Endometrial microvascular endothelial cells (primary cell): Measurements from ENCODE around the gene LRRC4C. TPM values are rescaled to one million over a fixed set of nuclear protein-coding genes. Genes with fewer than 3 reads are reported as not detected.
"Not testable (repeated sequence)": the region's sequence is repeated elsewhere in the genome, so short reads cannot be mapped to it uniquely, and the experiment has no call there.

Source experiments
- in situ Hi-C: cut with HindIII; loops from 2 replicates; pipeline ENCODE4 v1.10.0; 2017; ENCODE audit warnings: low sequenced_read_pairs, low pct_unique_long_range_greater_than_20kb; ENCODE audit errors: inconsistent ontology term
- total RNA-seq: library from RNA; depleted of rRNA; stranded (reverse); fragments of >200 nt; gene quantifications from one replicate; pipeline ENCODE4 v1.2.3, GENCODE V29; 2015; ENCODE audit errors: inconsistent ontology term

Gene LRRC4C
- total RNA-seq, 1 donor from 2014 or later = not detected

DNA sequence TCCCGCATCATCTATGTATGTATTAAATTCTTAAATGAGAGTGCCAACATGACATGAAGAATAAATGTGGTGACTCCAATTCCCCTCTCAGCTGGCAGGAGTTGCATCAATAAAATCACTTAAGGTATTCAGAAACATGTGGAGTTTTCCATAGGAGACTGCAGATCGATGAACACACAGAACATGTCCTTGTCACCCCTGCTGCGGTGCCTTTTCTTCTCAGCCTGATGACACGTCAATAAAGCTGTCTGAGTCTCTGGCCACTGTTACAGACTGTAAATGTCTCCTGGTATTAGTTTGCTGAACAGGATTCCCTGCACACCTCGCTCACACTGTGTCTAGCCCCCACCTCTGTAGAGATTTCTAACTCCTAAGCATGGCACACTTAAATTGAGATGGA, 460.5 kb downstream of the LRRC4C start:
- in situ Hi-C loops = no loop called here

DNA sequence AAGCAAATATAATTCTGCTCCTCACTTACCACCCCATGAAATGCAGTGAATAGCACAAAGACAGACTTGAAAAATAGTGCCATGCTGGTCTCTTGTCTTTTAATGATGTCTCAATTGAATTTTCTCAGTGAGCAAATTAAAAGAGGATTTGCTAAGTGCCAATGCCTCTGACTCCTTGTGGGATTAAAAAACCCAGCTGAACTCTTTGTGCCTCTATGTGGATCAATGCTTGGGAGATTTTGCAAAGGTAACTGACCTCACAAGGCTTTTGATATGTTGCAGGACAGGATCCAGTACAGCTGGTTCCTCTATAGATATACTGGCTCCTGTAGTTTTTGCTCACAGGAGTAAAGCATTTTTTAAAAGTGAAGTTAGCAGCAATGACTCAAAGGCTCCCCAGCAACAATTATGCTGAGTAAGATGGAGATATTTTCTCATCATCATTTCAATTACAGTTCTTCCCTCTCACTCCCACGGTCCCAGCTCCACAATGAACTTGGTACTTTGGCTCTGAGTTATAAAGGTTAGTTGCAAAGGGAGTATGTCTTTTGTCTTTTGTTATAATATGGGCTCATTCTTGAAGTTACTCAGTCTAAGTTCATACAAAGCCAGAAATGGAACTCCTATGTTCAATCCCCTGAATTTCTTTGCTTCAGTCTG, 471.5 kb downstream of the LRRC4C start:
- in situ Hi-C loops = no loop called here

DNA sequence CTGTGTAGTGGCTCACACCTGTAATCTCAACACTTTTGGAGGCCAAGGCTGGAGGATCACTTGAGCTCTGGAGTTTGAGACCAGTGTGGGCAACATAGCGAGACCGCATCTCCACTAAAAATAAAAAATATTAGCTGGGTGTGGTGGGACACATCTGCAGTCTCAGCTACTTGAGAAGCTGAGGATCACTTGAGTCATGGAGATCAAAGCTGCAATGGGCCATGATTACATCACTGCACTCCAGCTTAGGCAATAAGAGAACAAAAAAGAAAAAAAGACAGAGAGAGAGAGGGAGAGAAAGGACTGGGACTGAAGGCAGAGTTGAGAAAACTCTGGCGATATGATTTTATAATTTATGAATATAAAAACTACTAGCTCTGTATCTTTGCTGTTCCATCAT, 473.1 kb downstream of the LRRC4C start:
- in situ Hi-C loops = no loop called here

DNA sequence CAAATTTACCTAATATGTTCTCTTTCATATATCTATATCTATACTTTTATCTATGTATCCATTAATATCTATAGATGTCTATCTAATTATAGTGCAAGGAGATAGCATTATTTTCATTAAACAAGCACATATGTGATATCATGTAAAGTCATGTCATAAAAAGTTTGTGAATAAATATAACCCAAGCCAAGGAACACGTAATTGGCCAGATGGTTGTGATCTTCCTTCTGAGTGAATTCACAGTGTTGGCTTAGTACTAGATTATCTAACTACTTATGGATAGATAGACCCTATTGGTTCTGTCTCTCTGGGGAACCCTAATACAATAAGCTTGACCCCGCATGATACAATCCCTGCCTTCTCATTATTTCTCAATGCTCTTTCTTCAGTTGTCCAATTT, 484.4 kb downstream of the LRRC4C start:
- in situ Hi-C loops = no loop called here

DNA sequence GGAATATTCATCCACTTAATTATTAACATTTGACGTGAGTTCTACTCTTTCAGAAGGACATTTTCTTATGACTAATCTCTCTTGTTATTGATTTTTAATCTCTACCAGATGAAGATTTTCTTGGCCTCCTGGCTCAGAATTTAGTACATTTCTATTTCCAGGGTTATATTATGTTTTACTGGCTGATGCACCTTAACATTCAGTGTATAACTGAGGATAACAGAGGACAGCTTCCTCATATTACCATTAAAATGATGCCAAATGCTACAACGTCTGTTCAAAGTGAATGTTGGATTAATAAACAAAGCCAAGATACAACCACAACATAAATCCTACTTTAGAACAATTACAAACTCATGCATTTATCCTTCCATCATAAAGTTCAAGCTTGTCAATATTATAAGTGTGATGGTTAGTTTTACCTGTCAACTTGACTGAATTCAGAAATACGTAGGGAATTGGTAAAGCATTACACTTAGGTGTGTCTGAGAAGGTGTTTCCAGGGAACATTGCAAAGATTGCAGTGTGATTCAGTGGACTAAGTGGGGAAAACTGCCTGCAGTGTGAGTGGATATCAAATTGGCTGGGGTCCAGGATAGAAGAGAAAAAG, 485.2 kb downstream of the LRRC4C start:
- in situ Hi-C loops = no loop called here

DNA sequence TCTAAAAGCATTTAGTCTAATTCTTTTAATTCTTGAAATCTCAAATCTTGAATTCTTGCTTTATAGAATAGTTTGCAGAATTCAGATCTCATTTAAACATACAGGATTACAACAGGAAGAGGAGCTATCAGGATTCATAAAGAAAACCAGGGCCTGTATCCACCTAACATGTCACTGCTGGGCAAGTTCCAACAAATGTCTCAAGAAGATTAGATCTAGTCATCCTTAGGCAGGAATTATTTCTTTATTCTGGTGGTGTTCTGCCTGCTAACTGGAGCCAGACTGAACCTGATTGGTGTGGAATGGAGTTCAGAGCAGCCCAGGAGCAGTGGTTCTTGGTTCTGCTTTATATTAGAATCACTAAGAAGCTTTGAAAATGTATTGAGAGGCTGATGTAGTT, 500.7 kb downstream of the LRRC4C start:
- in situ Hi-C loops = no loop called here

DNA sequence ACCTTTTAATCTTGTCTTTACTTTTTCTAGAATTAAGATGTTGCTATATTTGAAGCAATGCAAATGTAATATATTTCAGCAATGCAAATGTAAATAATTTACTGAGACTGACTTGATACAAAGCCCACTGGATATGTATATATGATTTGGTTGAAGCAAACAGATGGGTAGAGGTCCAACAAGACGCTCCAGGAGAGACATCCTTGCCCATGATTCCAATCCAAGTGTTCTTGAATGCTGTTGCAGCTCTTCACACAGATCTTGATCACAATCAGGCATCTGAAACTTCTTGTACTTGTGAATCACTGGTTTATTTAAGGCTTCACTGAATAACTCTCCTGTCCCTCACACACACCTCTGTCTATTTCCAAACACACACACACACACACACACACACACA, 507.0 kb downstream of the LRRC4C start:
- in situ Hi-C loops = no loop called here

DNA sequence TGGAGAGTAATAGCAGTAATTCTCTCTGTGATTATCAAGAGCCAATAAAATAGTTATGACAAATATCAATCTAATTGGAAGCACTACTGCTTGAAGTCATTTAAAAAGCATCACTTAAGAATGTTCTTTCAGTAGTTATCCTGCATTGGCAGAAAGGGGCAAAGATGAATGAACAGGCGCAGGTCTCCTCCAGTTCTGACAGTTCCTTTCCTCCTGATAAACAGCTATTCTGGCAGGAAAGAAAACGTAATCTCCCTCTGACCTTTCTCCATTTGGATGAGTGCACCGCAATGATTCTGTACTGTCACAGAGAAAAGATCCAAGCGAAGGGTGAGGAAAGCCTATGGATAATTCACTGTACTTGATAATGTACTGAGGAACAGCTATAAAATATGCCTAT, 521.5 kb downstream of the LRRC4C start:
- in situ Hi-C loops = no loop called here

DNA sequence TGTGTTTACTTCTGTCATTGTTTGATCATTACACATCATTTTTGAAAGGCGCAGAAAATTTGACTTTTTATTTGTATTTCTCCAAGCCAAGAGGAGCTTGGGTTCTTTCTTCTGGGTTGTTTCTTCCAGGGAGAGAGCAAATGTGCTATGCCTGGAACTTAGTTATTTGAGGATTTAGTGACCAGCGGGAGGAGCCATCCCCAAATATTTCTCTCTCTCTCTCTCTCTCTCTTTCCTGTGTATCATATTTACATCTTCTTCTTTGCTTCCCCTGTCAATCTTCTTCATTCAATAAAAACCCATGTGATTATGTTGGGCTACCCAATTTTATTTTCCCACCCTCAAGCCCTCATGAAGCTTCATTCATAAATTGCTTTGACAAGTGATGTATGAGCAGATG, 534.5 kb downstream of the LRRC4C start:
- in situ Hi-C loops = no loop called here

DNA sequence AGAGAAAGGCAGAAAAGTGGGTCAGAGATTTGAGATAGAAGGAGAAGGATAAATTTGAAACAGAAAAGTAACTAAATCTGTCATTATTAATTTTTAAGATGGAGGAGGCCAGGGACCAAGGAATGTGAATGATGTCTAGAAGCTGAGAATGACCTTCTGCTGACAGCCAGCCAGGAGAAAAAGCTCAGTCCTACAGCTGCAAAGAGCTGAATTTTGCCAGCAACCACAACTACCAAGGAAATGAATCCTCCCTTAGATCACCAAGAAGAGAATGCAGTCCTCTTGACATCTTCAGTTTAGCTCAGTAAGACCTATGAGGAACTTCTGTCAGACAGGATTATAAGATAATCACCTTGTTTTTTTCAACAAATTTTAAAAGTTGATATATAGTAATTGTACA, 538.2 kb downstream of the LRRC4C start:
- in situ Hi-C loops = no loop called here

DNA sequence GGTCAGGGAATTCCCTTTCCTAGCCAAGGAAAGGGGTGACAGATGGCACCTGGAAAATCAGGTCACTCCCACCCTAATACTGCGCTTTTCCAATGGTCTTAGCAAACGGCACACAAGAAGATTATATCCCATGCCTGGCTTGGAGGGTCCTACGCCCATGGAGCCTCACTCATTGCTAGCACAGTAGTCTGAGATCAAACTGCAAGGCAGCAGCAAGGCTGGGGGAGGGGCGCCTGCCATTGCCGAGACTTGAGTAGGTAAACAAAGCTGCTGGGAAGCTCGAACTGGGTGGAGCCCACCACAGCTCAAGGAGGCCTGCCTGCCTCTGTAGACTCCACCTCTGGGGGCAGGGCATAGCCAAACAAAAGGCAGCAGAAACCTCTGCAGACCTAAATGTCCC, 548.7 kb downstream of the LRRC4C start:
- in situ Hi-C loops = not testable (repeated sequence)

DNA sequence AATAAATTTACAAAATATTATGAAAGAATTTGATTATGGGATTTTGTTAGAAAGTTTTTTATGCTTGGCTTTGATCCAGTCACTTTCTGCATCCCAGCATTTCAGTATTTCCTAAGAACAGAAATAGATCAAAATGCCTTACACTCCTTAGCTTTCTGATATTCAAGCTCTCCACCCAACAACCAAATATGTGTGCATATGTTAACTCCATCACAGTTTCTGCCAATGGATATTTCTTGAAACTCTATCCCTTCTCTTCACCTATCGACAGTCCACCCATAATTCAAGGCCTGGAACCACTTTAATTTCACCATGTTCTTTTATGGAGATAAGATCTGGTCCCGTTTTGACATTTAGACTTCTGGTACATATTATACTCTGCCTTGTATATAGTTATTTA, 565.0 kb downstream of the LRRC4C start:
- in situ Hi-C loops = no loop called here

DNA sequence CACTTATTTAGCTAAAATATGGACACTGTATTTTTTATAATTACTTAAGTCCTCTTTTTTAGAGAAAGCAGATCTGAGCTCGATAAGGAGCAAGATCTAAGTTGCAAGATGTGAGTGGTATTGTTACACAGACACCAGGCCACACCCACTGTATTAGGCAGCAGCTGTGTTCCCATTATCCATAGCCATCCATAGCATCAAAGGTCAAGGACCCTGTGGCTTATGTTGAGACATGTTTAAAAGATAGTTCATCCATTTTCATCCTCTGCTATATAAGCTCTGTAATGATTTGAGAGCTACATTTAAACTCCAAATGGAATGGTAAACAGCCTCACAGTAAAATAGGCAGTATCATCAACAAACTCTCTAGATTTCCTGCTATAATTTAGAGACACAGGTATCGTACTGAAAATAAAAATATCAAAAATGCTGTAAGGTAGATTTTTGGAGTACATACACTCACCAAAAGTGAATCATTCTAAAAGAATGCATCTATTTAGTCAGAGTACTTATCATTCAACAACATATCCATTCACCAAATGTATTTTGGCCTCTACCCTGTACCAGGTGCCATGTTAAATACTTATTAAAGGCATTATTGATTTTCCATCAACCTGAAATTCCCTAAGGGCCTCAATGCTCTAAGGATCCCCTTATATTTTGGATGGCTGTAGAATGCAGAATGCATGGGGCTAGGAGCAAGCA, 574.0 kb downstream of the LRRC4C start:
- in situ Hi-C loops = no loop called here

DNA sequence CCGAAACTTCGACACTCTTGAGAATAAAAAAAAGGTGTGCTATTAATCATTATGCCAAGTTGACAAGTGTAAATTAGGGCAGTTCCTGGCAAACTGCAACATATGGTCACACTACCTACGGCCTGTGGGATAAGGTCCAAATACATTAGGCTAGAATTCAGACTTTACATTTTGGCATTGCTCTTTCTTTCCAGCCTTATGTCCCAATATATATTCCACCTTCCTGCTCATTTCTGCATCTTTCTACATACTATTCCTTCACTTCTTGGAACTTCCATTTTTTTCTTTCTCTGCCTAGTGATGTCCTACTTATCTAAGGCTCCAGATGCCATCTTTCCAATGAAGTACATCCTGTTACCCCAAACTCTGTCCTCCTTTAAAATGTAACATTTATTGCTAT, 577.2 kb downstream of the LRRC4C start:
- in situ Hi-C loops = no loop called here

DNA sequence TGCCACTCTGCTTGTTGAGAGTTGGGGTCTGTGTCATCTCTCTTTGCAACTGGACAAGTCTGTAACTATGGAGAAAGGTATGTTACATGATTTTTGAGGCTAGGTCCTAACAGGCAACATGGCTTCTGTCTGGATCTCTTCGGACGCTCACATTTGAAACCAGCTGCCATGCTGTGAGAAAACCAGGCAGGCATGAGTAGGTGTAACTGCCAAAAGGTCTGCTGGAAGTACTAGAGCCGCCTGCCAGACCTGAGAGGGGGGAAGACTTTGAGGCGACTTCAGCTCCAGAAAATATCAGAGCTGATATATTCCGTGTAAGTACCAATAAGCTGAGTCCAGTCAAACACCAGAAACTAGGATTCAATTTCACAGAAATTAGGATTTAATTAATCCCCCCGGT, 579.5 kb downstream of the LRRC4C start:
- in situ Hi-C loops = no loop called here

DNA sequence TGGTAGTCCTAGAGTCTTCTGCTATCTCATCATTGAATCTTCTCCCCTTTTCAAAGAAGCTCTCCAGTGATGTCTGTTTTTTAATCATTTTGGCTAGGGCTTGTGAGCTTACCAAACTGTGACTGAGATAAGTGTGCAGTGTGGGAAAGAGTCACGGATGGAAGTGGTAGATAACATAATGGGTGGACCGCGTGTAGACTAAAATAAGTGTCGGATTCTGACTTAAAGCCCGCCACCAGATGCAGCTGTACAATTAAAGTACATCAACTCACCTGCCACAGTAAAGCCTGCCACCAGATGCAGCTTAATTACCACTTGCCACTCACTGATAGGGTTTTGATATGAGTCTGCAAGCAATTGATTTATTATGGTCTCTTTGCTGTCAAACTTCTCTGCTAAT, 581.5 kb downstream of the LRRC4C start:
- in situ Hi-C loops = no loop called here

DNA sequence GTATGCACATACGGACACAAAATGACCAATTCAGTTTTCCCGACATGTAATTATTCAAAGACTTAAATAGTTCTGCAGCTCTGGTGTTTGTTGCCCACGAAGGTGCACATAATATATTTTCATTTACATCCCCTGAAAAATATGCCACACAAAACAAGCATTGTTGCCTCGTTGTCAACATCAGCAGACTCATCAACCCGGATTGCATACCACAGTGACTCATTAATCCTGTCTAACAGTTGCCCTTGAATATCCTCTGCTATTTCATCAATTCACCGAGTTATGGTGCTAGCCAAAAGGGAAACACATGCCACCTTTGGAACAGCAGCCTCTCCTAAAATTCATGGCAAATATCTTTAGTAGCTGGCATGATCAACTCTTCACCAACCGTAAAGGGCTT, 582.2 kb downstream of the LRRC4C start:
- in situ Hi-C loops = no loop called here

DNA sequence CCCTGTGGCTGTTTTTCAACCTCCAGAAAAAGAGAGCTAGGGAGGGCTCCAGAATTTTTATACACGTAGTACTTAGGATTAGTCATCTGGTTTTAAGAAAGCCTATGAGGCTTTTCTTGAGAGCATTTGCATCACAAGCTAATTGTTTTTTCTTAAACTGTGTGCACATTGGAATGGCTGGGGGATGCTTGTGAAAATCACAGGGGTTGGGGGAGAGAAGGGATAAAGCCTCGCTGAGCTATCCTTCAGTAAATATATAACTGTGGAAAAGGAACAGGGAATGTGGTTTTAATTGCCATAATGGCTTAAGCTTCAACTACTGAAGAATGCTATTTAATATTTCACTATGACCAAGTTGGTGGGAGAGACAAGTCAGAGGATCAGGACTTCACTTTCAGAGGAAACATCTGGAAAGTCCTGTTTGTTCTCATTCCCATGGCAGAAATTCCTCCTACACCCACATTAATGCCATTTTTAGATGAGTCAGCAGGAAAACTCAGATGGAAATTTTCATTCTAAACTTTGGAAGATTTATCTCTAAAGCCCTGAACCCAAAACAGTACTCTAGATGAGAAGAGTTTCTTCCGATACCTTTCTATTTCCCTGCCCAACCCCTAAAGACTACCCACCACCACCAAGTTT, 591.3 kb downstream of the LRRC4C start:
- in situ Hi-C loops = no loop called here

DNA sequence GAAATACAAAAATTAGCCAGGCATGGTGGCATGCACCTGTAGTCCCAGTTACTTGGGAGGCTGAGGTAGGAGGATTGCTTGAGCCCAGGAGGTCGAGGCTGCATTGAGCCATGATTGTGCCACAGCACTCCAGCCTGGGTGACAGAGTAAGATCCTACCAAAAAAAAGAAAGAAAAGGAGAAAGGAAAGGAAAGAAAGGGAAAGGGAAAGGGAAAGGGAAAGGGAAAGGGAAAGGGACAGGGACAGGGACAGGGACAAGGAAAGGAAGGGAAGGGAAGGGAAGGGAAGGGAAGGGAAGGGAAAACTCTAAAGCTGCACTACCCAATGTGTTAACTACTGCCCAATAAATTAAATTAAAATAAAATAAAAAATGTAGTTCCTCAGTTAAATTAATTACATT, 601.7 kb downstream of the LRRC4C start:
- in situ Hi-C loops = not testable (repeated sequence)

DNA sequence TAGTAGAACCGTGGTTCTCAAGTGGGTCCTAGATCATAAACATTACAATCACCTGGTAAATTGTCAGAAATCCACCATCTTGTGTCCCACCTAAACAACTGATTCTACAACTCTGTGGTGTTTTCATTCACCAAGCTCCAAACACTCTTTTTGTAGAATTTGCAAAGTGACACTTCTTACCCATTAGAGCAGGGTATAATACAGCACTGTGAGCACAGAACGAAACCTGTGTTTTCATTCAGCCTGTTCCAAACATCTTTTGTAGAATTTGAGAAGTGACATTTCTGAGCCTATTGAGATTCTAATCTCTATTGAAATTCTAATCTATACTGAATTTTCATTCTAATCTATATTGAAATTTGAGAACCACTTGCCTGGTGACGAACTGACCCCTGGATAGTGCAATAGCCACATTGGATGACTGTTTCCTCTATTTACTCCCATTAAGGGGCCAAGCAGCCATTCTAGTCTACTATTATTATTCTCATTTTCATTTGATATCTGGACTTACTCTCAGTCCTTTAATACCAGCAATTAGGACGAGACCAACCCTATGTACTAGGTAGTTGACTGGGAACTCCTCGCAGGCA, 616.6 kb downstream of the LRRC4C start:
- in situ Hi-C loops = no loop called here
